Activated CD4-positive, alpha-beta T cell treated with anti-CD3 and anti-CD28 coated beads for 24 hours (primary cell): ENCODE data around the gene SORL1.

Experiments used
- DNase-seq, 2 donors: peaks; one replicate each; pipeline ENCODE4 v3.0.0-alpha.2; 2020; ENCODE audit warnings: low read depth in 2 of 2

Gene SORL1

DNA sequence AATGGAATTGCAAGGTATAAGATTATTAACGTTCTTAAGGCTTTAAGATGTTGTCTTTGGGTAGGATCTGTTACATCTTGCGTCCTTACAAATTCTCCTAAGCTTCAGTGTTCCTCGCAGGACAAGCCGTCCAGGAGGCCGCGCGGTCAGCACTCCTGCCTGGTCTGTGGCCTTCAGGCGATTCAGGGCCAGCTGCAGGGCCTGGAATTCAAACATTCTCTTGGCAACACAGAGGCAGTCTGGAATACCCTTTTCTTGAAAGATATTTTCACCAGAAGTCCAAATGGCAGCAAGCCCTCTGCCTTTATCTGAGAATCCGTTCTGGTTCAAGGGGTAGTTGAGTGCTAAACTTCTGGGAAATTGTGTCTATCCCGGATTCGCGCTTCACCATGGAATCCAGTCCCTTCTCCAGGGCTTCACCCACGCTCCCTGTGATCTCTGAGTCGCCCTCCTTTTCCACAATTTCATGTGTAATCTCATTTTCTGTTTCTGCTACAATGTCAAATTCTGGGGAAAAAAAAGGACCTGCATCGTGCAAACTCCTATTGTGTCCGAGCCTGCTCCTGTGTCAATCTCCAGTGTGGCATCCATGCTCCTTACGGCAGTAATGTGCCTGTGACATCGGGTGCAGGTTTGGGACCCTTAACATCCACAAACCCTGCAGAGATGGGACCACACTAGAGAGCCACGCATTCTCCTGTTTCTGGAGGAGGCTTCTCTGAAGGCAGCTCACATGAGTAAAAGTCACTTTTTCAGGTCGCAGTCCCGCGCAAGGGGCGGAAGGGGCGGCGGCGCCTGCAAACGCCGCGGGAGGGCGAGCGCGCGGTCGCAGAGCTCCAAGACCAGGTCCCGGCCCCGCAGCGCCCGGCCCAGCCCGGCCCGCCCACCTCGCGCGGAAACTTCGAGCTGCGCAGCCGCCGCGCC lies 25.4 kb upstream of the SORL1 start:
- DNase-seq = peak in 1 of 2 donors; percentile 39

- no peak for DNase-seq
Observed at GRCh38 chr11:121427400-121427744, 24.7 kb upstream of the SORL1 start.

- no peak for DNase-seq
Observed at GRCh38 chr11:121429556-121429955, 22.6 kb upstream of the SORL1 start.

DNA sequence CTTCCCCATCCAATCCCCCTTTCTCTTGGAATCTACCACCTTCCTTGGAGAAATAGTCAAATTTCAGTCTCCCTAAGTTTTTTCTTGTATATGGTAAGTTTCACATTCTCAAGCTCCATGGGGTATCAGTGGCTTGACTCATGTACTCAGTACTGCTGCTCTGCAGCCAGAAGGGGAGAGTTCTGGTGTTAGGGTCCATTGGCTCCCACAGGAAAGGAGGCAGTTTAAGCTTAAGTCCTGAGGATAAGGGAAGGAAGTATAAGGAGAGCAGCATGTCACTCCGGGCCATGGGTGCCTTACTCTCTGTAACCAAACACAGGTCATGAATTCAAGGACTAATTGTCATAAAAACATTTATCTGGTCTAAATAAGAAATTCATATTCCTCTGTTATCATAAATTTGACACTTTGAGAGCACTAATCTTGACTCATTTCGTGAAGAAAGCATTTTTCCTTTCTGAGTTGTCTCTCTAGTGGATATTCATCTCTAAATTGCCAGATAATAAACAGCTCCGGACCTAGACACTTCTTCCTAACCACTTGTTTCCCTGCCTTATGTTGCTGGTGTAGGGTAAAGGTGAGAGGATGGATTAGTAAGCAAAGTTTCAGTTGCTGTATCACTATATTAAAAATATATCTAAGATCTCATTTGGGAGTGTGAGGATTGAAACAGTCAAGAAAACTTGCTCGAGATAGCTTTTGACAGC lies 20.1 kb upstream of the SORL1 start:
- no peak for DNase-seq

GRCh38 chr11:121435132-121435531 lies 17.0 kb upstream of the SORL1 start:
- DNase-seq = no peak

DNA sequence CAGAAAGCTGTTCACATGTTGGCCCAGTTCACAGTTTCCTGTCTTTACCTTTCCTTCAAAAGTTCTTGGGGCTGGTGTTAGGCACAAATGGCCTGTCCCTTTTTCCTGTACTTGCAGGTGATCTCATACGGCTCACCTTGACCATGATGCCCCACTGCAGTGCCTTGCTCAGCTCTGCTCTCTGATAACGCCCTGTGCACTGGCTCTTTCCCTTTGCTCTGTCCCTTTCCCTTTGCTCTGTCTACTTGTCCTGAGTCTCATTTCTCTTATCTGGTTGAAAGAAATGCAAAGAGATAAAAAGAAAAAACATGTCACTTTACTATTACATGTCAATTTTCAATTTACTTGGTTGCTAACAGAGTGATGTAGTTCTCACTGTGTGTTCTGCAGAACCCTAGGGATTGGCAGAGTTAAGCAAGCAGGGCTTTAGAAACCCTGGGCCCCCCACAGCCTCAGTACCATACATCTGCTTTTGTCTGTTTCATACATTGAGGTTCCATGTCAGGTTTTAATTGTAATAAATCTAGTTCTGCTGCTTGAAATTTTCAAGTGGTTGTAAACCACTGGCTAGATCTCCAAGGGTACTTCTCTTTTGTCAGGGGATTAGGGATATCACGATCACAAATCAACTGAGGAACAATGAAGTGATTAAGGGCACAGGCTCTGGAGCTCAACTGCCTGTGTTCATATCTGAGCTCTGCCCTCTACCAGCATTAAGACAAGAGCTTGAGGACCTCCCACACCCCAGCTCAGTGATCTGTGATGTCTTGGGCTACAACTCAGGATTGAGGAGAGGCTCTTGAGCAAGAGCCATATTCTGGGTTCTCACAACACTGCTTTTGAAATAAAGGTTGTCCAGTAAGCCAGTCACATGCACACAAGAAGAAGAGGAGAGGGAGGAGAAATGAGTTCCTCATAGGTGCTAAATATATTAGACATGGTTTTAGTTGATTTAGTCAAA lies 16.3 kb upstream of the SORL1 start:
- DNase-seq = no peak

GRCh38 chr11:121437018-121437685 lies 15.0 kb upstream of the SORL1 start:
- no peak for DNase-seq

- no peak for DNase-seq
Observed at GRCh38 chr11:121437686-121438078, 14.4 kb upstream of the SORL1 start.

DNA sequence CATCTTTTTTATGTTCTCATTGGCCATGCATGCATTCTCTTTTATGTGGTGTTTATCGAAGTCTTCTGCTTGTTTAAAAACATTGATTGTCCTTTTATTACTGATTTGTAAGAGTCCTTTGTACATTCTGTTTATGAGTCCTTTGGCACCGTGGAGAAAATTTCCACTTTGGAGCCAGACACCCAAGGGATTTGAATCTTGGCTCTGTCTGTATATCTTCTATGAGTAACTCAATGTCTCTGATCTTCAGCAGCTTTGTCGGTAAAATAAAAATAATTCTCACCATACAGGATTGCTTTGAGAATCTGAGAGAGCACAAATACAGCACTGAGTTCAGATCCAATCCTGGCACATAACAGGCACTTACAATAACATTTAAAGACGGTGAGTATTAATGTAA lies 12.8 kb upstream of the SORL1 start:
- DNase-seq = no peak

DNA sequence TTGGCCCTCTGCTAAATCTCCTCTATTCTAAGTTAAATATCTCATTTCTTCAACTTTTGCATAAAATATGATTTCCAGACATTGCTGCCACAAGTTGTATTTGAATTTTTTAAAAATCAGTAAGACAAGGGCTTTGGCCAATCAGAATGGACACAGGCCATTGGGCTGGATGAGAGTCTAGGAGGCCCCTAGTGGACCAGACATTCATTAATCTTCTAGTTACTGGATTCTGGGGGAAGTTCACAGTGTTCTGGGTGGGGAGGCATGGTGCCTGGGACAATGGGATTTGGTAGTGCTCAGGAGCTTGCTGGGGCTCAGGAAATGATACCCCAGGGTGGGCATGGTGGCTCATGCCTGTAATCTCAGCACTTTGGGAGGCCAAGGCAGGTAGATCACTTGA lies 12.4 kb upstream of the SORL1 start:
- DNase-seq = no peak

- DNase-seq = no peak
Observed at GRCh38 chr11:121441521-121441920, 10.6 kb upstream of the SORL1 start.

- no peak for DNase-seq
Observed at GRCh38 chr11:121443688-121444275, 8.3 kb upstream of the SORL1 start.

- no peak for DNase-seq
Observed at GRCh38 chr11:121444526-121444925, 7.6 kb upstream of the SORL1 start.

DNA sequence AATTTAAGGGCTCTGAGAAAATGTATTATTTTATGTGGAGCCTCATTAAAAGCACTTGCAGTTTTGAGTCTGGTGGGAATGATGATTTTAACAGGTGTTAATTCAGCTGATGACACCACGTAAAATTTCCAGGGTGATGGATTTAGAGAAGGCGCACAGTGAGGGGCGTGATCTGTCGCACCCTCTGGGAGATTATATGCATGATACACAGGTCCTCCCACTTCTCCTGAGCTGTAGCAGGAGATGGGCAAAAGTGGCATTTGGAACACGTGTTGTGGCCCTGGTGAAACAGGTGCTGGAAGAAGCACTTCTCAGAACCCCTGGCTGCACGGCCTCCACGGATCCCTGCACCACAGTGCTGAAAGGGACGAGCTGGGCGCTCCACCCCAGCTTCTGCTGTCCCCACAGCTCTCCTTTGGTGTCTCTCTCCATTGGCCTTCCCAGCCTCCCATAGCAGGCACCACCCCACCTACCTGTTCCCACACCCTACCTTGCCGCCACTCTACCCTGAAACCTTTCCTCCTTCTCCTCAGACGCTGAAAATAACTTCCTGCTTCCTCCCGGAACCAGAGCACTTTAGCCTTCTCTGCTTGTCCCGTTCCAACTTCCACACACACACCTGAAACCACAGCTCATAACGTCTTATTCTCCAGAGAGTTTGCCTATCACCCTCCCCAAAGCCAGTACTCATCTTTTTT lies 6.9 kb upstream of the SORL1 start:
- DNase-seq = no peak

- no peak for DNase-seq
Observed at GRCh38 chr11:121446752-121447156, 5.4 kb upstream of the SORL1 start.

DNA sequence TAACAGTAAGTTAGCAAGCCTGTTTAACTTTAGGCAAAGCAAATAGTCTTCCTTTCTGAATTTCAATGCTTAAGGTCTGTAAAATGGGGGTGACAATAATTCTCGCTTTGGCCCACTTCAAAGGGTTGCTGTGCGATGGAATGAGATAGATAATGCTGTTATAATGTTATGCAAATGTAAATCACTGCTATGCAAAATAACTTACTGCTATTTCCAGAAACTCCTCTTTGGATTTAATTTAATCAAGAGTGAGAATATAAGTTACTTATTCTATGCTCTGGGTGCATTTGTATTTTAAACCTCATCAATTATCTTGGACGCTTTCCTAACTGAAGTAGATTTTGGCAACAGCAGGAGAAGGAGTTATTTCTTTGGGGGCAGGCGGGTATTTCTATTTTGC lies 4.1 kb upstream of the SORL1 start:
- no peak for DNase-seq

GRCh38 chr11:121448431-121448941 lies 3.6 kb upstream of the SORL1 start:
- no peak for DNase-seq

GRCh38 chr11:121449123-121449522 lies 3.0 kb upstream of the SORL1 start:
- no peak for DNase-seq

DNA sequence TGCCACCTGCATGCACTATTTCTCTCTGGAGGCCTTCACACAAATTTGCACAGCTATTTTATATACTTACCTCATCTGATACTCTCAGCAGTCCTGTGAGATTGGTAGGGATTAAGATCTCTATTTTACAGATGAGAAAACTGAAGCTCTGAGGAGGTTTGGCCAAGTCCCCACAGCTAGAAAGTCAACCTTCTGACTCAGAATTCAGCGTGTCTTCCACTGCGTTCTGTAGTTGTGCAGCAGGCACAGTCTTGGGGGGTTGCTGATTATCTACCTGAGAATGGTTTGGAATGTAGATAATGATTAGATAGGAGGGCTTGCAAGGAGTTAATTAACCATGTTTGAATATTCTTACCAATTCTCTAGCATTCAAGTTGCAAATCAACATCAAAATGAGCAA lies 2.5 kb upstream of the SORL1 start:
- DNase-seq = no peak

- DNase-seq = no peak
Observed at GRCh38 chr11:121450401-121450800, 1.7 kb upstream of the SORL1 start.
